K562 (cell line): ENCODE results near the gene TMEM181. TPM values are rescaled to one million over a fixed set of nuclear protein-coding genes. Genes with fewer than 3 reads are reported as not detected.

Experiments
- ARNT ChIP-seq, 2 experiments: fragments of 450-650 bp; IDR thresholded peaks; 2 replicates each; pipeline ENCODE4 v1.6.1; 2016; ENCODE audit warnings: mild to moderate bottlenecking in 1 of 2
- BCOR ChIP-seq: fragments of 450-650 bp; IDR thresholded peaks from 2 replicates; pipeline ENCODE4 v1.6.1; 2016
- CBFA2T2 ChIP-seq: fragments of 450-650 bp; conservative IDR thresholded peaks from 2 replicates; pipeline ENCODE4 v1.6.1; 2017; ENCODE audit warnings: mild to moderate bottlenecking
- CBX1 ChIP-seq: sonication (generic); IDR thresholded peaks from 2 replicates; pipeline ENCODE4 v1.6.1; 2016; ENCODE audit warnings: antibody characterized with exemption, low read depth, mild to moderate bottlenecking
- EP400 ChIP-seq: fragments of 450-650 bp; IDR thresholded peaks from 2 replicates; pipeline ENCODE4 v1.6.1; 2017; ENCODE audit warnings: antibody characterized with exemption, mild to moderate bottlenecking, moderate library complexity
- ERF ChIP-seq: fragments of 450-650 bp; formaldehyde crosslinking; IDR thresholded peaks from 2 replicates; pipeline ENCODE4 v1.4.0; 2020; ENCODE audit warnings: mild to moderate bottlenecking, mixed read lengths
- GABPB1 ChIP-seq: sonication (generic); formaldehyde crosslinking; IDR thresholded peaks from 2 replicates; pipeline ENCODE4 v1.8.0; 2022; ENCODE audit warnings: mild to moderate bottlenecking, missing genetic modification reagents
- HDAC2 ChIP-seq: fragments of 450-650 bp; IDR thresholded peaks from 2 replicates; pipeline ENCODE4 v1.6.1; 2016; ENCODE audit warnings: mild to moderate bottlenecking
- MBD2 ChIP-seq: sonication (generic); IDR thresholded peaks from 2 replicates; pipeline ENCODE4 v1.6.1; 2016; ENCODE audit warnings: low read depth, borderline replicate concordance
- MCM3 ChIP-seq: fragments of 450-650 bp; IDR thresholded peaks from 2 replicates; pipeline ENCODE4 v1.6.1; 2016
- MIER1 ChIP-seq: fragments of 450-650 bp; IDR thresholded peaks from 2 replicates; pipeline ENCODE4 v1.6.1; 2016; ENCODE audit warnings: antibody characterized with exemption, mild to moderate bottlenecking, low read depth
- MNT ChIP-seq, 2 experiments: fragments of 450-650 bp; conservative IDR thresholded peaks; 2 replicates each; pipeline ENCODE4 v1.6.1; 2017; ENCODE audit warnings: mild to moderate bottlenecking in 2 of 2, moderate library complexity in 2 of 2
- MXI1 ChIP-seq: IDR thresholded peaks from 2 replicates; pipeline ENCODE4 v1.6.1; 2011; ENCODE audit warnings: low read depth, mild to moderate bottlenecking, improper control_type of control experiment, low read length
- PML ChIP-seq: IDR thresholded peaks from 2 replicates; pipeline ENCODE4 v1.6.1; 2012; ENCODE audit warnings: low read length, inconsistent platforms
- RBM25 ChIP-seq: fragments of 200-400 bp; formaldehyde crosslinking; IDR thresholded peaks from 2 replicates; pipeline ENCODE4 v1.6.1; 2018; ENCODE audit warnings: low read length, low read depth, moderate library complexity; ENCODE audit not compliant: severe bottlenecking
- STAT5A ChIP-seq: IDR thresholded peaks from 2 replicates; pipeline ENCODE4 v1.6.1; 2012; ENCODE audit warnings: low read length, inconsistent platforms, borderline replicate concordance
- TEAD4 ChIP-seq, 2 experiments: sonication (generic) in 1 of 2; formaldehyde crosslinking in 1 of 2; IDR thresholded peaks; 2 replicates each; pipeline versions ENCODE4 v1.6.1 to v1.8.0; 2012 to 2022; ENCODE audit warnings: borderline replicate concordance in 1 of 2, inconsistent platforms in 1 of 2, low read length in 1 of 2, mild to moderate bottlenecking in 1 of 2, missing genetic modification reagents in 1 of 2
- ZBTB8A ChIP-seq: fragments of 450-650 bp; IDR thresholded peaks from 2 replicates; pipeline ENCODE4 v1.6.1; 2018; ENCODE audit warnings: mild to moderate bottlenecking, moderate library complexity; ENCODE audit not compliant: partially characterized antibody
- ZC3H11A ChIP-seq: IDR thresholded peaks from 2 replicates; pipeline ENCODE4 v1.6.1; 2012; ENCODE audit warnings: low read depth, low read length, improper control_type of control experiment
- ZC3H4 ChIP-seq: sonication (generic); formaldehyde crosslinking; IDR thresholded peaks from 2 replicates; pipeline ENCODE4 v1.9.0; 2021; ENCODE audit warnings: missing genetic modification reagents, borderline replicate concordance
- ZNF395 ChIP-seq: fragments of 200-800 bp; sonication (Bioruptor generic); IDR thresholded peaks from 2 replicates; pipeline ENCODE4 v1.6.1; 2017; ENCODE audit warnings: missing genetic modification characterization, missing compliant biosample characterization
- ZNF511 ChIP-seq: sonication (generic); formaldehyde crosslinking; IDR thresholded peaks from 2 replicates; pipeline ENCODE4 v1.8.0; 2022; ENCODE audit warnings: mild to moderate bottlenecking, missing genetic modification reagents
- ZNF766 ChIP-seq: fragments of 200-800 bp; sonication (Bioruptor generic); conservative IDR thresholded peaks from 2 replicates; pipeline ENCODE4 v1.6.1; 2016; ENCODE audit warnings: missing genetic modification characterization, missing compliant biosample characterization
- polyA plus RNA-seq, 8 experiments: library from polyadenylated mRNA; depleted of rRNA in 4 of 8; stranded (reverse) in 5 of 8; unstranded in 3 of 8; fragments of >200 nt; fragmentation: Nextera tagmentation in 2 of 8; fragmentation: Illumina TruSeq in 1 of 8; extraction: Ambion mirVana in 2 of 8; extraction: Trizol in 1 of 8; gene quantifications; 2 replicates each; pipeline versions ENCODE4 v1.2.1 to v1.2.3, GENCODE V29; 2011 to 2014; ENCODE audit warnings: inconsistent platforms in 1 of 8, missing spikeins in 1 of 8
- total RNA-seq, 7 experiments: library from RNA; depleted of rRNA in 6 of 7; stranded (reverse); fragments of >200 nt in 6 of 7; fragmentation: Illumina TruSeq in 2 of 7; extraction: Trizol in 2 of 7; gene quantifications; 2 replicates each; pipeline versions ENCODE4 v1.2.1 to v1.2.3, GENCODE V29; 2011 to 2021; ENCODE audit warnings: low replicate concordance in 1 of 7
- TF ChIP-seq, protein P1 (sequence below): sonication (generic); formaldehyde crosslinking; IDR thresholded peaks from 2 replicates; pipeline ENCODE4 v1.8.1; 2023; ENCODE audit warnings: mild to moderate bottlenecking, missing genetic modification reagents

TMEM181 gene
- total and polyA plus RNA-seq, 9 of the 15 experiments (the other 6 are each of a cell fraction or from before 2014, with no cell fraction given), result 5.6 to 27.2 (median 19.9) TPM

GRCh38 chr6:158631678-158632537, 72.0 kb downstream of the TMEM181 start (continued):
- no peak for TF ChIP-seq ZC3H11A
- TF ChIP-seq MBD2, result no peak
- TF ChIP-seq STAT5A, result 0 out of 2 replicates have a peak, but pooled peaks have one; percentile 42
- TF ChIP-seq ERF (CRISPR knock-in tag), result no peak
- TF ChIP-seq ZNF511 (CRISPR knock-in tag), result peak; percentile 24; the same call in 1 of the 2 replicates
- peak in 1 of 2 experiments; percentile 67; a peak in 2 of 4 replicates for TF ChIP-seq MNT (conservative IDR thresholded peaks at IDR 0.05)
- peak; percentile 50; the same call in 1 of the 2 replicates for TF ChIP-seq GABPB1 (CRISPR knock-in tag)
- TF ChIP-seq HDAC2, result no peak; the same call in 1 of the 2 replicates
- no peak for TF ChIP-seq ARNT (IDR thresholded peaks at IDR 0.05)
- no peak for TF ChIP-seq RBM25
- no peak for TF ChIP-seq MXI1
- TF ChIP-seq ZNF766 (CRISPR knock-in tag), result no peak
- no peak for TF ChIP-seq CBX1
- no peak for TF ChIP-seq MCM3
- peak; percentile 69 for TF ChIP-seq PML
- TF ChIP-seq MIER1, result no peak
- 0 out of 2 replicates have a peak, but pooled peaks have one; percentile 14 for TF ChIP-seq EP400
- TF ChIP-seq BCOR, result no peak
- TF ChIP-seq ZNF395 (CRISPR knock-in tag), result 0 out of 2 replicates have a peak, but pooled peaks have one; percentile 60
- TF ChIP-seq TEAD4 (IDR thresholded peaks at IDR 0.05; ENCODE audit: low read length), result peak; percentile 81
- TF ChIP-seq TEAD4 (CRISPR knock-in tag; IDR thresholded peaks at IDR 0.05; ENCODE audit: borderline replicate concordance), result no peak
- TF ChIP-seq ZC3H4 (CRISPR knock-in tag), result no peak
- TF ChIP-seq, protein P1, sequence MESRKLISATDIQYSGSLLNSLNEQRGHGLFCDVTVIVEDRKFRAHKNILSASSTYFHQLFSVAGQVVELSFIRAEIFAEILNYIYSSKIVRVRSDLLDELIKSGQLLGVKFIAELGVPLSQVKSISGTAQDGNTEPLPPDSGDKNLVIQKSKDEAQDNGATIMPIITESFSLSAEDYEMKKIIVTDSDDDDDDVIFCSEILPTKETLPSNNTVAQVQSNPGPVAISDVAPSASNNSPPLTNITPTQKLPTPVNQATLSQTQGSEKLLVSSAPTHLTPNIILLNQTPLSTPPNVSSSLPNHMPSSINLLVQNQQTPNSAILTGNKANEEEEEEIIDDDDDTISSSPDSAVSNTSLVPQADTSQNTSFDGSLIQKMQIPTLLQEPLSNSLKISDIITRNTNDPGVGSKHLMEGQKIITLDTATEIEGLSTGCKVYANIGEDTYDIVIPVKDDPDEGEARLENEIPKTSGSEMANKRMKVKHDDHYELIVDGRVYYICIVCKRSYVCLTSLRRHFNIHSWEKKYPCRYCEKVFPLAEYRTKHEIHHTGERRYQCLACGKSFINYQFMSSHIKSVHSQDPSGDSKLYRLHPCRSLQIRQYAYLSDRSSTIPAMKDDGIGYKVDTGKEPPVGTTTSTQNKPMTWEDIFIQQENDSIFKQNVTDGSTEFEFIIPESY, result no peak
- no peak for TF ChIP-seq ZBTB8A
- peak; percentile 62 for TF ChIP-seq CBFA2T2
